Measurements from ENCODE around the gene ALOX12B.

GRCh38 chr17:8120520-8121406 lies 33.2 kb upstream of the ALOX12B start:
- TF ChIP-seq CTCF (IDR thresholded peaks at IDR 0.05) = peak in 2 of 6 experiments; percentile 8 to 12
- TF ChIP-seq POLR2A (IDR thresholded peaks at IDR 0.05) = no peak

Measured in thyroid gland (tissue), 4 donors.